Activated effector memory CD4-positive, alpha-beta T cell treated with anti-CD3 and anti-CD28 coated beads, Interleukin-2, amount 50 U/mL, for 16 hours (primary cell): ENCODE data around the gene GNLY.
A peak's percentile ranks its signal among the peaks of the same experiment; 100 is the strongest.
"Not testable (repeated sequence)": the region's sequence is repeated elsewhere in the genome, so short reads cannot be mapped to it uniquely, and the experiment has no call there.

Source experiments
- DNase-seq: peaks from one replicate; pipeline ENCODE4 v3.0.0-alpha.2; 2020

The GNLY gene

DNA sequence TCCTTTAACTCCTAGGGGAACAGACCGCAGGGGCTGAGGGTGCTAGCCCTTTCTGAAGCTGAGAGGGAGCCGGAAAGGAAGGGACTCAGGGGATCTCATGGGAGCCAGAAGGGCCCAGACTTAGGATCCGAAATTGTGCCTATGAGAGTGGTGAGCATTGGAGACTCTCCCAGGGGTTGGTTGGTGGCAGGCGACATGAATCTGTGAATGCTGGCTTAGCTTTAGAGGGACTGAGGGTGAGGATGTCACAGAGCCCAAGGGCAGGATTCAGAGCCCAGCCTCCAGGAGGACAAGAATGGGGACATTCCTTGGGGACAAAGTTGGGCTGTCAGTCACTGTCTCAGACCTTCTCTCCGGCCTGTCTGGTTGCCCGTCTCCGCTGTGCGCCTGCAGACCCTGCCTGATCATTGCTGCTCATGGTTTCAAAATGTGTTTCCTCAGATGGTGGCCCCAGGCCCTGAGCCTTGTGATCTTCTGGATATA is 17.5 kb downstream of the GNLY start:
- no peak for DNase-seq

DNA sequence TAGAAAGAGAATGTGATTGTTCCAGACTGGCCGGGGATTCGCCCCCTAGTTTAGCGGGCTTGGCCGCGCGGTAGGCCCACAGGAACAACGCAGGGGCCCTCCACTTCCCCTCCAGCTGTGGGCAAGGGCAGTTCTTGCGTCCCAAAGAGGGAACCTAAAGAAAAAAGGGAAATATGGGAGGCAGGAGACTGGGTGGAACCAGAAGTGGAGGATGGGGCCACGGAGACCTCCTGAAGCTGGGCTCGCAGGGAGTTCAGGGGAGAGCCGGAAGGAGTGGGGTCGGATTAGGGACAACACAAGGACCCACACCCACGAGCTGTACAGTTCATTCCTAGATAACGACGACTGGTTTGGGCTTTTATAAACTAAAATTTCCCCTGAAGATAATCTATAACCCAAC is 18.2 kb downstream of the GNLY start:
- DNase-seq, result no peak

DNA sequence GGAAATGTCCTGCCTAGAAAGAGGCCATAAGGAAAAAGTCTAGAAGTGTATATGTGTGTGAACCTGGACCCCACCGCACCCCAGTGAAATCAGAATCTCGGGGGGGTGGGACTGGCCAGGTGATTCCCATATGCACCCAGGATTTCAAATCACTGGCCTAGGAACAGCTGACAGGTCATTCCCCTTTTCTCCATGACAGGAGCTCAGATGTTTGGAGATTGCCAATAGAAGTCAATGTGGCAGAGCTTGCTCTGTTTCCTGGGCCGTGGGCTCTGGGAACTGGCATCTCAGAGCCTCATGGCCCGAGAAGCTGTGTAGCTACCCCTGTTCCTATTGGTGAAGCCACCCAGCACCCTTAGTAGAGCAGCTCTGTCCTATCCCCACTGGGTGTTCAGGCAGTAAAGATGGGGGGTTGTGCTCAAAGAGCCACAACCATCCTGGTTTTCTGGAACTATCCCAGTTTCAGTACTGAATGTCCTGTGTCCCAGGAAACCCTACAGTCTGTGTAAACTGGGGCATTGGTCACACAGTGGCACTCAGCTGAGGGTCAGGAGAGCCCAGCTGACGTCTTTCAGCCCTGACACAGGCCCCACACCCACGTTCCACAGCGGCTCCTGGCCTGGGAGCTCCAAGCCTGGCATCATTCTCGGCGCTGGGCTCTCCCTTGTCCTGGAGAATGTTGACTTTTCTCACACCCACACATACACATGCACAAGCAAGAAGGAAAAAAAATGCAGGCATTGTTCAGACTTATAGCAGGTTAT is 18.9 kb downstream of the GNLY start:
- DNase-seq, result no peak

DNA sequence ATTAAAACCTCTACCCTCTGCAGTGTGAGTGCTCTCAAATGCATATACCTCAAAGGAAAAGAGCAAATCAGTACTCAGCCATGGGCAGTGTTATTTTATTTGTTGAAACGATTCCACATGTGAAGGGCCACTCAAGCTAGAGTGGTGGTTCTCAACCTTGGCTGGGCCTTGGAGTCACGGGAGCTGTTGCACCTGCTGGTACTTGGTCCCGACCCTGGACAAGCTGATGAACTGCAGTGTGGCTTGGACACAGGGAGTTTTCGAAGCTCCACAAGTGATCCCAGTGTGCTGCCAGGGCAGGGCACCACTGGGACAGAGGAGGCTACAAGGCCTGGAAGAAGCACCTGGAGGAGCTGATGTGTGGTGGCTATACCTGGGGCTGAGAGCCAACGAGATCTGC is 19.7 kb downstream of the GNLY start:
- no peak for DNase-seq

DNA sequence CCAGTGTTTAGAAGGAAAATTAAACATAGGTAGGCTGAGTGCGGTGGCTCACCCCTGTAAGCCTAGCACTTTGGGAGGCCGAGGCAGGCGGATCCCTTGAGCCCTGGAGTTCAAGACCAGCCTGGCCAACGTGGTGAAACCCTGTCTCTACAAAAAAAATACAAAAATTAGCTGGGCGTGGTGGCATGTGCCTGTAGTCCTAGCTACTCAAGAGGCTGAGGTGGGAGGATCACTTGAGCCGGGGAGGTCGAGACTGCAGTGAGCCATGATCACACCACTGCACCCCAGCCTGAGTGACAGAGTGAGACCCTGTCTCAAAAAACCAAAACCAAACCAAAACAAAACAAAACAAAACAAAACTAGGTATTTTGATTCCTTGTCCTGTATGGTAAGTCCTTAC is 20.3 kb downstream of the GNLY start:
- DNase-seq, result not testable (repeated sequence)

DNA sequence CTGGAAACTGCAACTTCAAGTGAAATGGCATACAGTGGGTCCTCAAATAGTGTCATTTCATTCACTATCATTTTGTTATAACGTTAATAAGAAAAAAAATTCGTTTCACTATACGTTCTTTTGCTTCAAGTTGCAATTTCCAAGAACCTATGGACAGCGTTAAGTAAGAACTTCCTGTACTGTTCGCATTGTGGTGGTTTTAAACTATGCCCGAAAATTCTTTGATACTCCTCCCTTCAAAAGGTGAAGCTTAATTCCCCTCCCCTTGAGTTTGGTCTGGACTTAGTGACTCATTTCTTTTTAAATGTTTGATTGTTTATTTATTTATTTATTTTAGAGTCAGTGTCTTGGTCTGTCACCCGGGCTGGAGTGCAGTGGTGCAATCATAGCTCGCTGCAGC is 20.7 kb downstream of the GNLY start:
- DNase-seq, result no peak

DNA sequence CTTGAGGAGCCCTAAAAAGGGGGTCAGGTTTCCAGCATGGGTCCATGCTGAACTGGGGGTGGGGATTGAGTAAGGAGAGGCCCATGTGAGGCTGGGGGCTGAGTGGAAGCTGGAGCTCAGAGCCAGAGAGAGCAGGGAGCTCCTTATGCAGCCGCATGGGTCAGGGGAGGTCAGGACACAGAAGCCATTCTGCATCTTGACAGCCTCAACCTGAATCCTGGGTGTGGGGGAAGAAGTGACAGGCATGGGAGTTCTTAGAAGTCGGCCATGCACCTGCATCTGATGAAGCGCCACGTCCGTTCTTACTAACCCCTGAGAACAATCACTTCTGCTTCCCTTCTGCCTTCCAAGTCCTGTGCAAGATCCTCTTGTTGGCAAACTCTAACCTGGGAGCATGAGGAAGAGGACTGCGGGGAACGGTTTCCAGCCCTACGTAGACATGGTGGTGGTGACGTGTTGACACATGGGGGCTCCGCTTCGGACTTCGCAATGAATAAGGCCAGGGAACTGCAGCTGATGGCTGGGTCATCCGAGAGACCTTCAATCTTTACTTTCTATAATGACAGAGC is 22.3 kb downstream of the GNLY start:
- no peak for DNase-seq

DNA sequence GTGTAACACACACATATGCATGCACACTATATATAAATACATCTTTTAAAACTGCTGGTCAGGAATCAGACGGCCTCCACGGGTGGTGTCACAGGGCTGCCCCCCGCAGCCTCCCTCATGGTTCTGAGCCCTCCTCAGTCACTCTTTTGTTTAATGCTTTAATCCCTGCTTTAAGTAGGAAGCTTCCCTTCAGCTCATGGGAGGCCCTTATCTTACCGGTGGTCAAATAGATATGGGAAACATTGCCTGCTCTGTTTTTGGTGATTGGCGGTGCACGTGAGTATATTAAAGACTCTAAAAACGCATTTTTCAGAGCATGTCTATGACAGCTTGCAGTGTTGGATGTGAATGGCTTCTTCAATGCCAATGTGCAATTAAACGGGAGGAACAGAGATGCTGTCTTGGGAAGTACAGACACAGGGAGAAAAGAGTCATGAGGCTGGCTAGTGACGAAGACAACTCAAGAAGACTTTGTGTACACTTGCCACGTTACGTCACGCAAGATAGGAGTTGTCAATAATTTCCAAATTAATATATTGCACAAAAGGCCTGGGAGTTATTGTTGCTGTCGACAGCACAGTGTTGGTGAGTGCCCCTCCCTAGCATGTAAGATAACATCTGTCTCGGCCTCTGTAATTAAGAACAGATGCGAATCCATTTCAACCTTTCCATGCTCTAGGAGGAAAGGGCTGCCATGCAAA is 23.3 kb downstream of the GNLY start:
- DNase-seq, result no peak

DNA sequence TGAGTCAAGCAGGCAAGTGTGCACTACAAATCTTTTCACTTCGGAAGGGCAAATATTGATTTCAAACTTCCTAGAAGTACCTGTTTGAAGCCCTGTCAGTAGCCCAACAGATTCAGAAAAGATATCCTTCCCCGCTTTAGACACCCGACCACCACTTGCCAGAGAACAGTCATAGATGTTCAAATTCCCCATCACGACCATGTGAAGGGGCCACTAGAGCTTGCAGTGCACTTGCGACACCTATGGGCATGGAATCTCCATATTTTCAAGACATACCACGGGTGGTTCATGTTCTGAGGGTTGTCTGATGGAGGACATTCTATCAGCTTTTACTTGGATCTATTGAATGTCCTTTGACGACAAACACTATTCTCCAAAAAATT is 23.8 kb downstream of the GNLY start:
- no peak for DNase-seq

DNA sequence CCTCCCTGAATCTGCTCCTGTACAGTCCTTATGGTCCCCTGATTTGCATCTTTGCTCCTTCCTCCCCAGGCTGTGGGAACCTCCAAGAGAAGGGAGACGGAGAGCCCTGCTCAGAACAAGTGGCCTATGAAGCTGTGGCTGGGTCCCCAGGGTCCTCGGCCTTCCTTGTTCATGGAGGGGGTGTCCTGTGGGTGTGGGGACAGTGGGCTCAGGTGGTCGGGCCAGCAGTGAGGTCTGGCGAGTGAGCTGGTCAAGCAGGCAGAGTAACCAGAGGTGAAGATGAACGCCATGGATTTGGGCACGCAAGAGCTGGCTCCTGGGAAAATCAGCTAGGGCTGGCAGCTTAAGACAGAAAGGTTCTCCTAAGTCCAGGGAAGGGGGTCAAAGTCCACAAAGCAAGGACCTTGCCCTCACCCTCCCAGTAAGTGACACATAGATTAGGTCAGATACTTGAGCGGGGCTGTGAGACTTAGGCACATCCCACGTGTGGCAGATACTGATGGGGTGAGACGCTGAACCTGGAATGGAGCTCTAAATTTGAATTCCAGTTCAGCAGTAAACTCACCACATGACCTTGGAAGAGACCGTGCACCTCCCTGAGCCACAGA is 24.8 kb downstream of the GNLY start:
- no peak for DNase-seq

DNA sequence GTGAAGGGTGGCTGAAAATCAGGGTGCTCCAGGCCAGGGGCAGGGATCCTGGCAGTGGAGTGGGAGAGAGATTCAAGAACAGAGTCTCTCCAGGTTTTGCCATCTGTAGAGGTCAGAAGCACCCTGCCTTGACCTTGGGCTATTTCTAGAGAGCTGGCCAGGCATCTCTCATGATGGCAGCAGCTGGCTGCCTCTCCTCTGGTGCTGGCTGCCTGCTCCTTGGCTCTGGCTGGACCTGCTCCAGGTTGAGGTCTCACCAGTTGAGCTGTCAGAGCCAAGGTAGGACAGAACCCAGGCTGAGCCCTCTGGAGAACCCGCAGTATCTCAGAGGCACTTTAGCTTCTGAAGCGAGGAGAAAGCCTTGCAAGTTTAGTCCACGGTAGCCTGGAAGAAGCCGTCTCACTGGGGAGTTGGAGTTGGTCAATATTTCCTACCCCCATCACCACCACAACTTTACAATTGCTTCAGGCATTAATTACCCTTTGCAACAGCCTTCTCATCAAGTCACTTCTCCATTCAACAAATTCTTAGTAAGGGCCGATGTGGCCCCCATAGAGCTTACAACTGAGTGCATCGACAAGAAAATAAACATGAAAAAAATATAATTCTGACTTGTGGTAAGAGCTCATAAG is 25.6 kb downstream of the GNLY start:
- no peak for DNase-seq

DNA sequence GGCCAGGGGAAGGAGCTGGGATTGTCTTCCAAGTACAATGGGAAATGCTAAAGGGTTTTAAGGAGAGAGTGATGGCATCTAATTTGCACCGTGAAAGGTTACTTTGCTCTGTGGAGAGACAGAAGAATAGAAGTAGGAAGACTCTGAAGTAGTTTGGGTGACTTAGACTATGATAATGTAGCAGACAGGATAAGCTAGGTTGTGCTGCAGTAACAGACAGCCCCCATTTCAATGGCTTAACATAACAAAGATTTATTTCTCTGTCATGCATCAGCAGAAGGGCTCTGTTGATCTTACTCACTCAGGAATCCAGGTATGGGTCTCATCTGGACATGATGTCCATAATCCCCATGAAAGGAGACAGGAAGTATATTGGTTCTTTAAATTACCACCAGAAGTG is 26.4 kb downstream of the GNLY start:
- no peak for DNase-seq

DNA sequence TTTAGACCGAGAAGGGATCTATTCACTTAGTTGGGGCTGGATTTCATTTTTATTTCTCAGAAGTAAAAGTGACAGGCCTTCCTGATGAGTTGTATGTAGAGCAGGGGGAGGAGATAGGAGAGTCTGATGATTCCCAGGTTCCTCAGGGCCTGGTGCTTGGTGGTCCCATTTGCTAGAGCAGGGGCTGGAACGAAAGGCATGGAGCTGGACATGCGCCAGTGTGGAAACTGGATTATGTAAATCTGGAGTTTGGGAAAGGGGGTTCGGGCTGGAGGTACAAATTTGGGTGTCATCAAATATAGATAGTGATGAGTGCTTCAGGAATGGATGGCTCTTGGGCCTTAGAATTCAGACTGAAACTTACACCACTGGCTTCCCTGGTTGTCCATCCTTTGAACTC is 27.5 kb downstream of the GNLY start:
- no peak for DNase-seq

DNA sequence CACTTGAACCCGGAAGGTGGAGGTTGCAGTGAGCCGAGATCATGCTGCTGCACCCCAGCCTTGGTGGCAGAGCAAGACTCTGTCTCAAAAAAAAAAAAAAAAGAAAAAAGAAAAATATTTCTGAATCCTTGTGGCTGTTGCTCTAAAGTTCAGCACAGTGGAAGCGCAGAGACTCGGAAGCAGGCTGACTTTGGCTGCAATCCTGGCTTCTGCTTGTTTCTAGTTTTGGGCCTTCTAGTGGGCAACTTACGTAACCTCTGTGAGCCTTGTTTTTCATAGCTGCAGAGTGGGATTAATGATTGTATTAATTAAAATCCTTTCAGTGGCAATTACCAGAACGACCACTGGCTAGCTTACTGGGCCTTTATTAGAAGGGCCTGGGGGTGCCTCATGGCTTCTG is 28.4 kb downstream of the GNLY start:
- DNase-seq, result no peak

DNA sequence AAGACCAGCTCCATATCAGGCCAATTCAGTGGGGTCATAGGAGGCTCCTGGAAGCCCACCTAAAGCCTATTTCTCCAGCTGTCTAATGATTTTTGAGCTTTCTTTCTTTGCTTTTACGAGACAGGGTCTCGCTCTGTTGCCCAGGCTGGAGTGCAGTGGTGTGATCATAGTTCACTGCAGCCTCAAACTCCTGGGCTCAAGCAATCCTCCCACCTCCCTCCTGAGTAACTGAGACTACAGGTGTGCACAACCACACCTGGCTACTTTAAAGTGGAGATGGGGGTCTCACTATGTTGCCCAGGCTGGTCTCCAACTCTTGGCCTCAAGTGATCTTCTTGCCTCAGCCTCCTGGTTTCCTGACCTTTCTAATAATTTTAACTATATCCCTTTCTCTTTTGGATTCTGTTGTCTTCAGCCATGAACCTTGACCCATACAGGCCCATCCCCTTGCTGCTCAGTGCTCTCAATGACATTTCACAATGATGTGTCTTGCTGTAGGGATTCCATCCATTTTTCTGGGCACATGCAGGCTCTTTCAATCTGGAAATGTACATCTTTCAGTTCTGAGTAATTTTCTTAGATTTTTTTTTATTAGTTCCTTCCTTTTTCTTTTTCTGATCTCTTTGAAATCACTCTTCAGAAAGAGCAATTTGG is 29.7 kb downstream of the GNLY start:
- no peak for DNase-seq

DNA sequence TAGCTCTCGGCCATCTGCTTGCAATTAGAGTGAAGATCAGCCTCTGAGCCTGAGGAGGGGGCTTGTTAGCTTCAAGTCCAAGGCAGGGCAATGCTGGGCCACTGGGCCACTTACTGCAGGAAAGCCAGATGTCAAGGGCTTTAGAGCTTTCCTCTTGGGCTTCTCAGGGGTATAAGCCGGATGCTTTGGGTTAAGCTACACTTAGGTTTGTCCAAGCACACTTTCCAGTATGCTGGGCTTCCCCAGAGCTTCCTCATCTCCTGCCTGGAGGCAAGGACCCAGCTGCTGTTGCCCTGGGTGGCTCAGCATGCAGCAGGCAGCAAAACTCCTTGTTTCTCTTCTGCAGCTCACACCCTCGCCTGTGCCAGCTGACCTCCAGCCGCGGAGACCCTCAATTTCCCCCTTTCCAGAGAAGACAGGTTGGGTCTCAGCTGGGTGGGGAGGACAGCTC is 30.6 kb downstream of the GNLY start:
- DNase-seq, result no peak

DNA sequence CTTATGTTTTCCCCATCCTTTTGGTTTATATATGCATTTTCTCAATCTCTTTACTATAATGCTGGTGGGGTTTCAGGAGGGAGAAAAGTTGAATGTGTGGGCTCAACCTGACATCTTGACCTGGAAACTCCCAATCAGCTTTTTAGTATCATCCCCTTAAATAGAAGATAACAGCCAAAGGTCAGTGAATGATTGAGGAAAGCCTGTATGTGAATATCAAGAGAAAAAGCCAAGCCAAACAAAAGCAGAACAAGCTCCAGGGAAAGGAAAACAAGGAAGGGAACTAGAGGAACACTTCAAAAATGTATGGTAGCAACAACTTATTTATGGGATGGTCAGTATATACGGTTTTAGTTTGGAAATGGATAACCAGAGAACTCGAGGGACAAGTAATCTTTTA is 31.3 kb downstream of the GNLY start:
- no peak for DNase-seq

DNA sequence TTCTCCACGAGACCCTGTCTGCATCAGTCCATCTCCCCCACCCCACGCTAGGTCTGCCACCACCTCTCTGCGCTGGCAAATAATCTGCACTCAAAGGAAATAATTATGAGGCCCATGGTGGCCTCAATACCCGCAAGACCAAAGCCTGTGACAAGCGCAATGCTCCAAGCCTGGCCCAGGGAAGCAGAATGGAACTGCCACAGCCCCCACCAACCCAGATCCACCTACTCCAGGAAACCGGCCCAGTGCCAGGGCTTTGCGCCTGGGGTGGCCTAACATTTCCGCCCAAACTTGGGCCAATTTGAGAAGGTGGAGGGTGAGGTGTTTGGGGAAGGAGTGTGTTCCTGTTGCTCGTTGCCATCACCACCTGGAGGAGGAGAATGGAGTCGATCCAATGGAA is 33.6 kb downstream of the GNLY start:
- no peak for DNase-seq

DNA sequence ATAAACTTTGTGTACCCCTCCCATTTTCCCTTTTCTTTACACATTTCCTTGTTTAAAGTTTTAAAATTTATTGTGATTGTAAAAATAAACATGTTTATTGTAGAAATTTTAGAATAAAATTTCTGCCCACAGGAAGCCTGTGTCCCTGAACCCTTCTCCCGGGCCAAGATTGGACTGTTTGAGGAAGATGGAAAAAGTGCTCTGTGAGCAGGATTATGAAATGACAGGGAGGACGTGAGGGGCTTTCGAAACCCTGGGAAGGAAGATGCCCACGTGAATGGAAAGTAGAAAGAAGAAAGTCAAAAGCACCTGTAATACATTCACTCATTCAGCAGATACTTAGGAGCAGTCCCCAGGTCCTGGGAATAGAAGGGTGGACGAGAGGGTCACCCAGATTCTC is 34.2 kb downstream of the GNLY start:
- DNase-seq, result no peak

DNA sequence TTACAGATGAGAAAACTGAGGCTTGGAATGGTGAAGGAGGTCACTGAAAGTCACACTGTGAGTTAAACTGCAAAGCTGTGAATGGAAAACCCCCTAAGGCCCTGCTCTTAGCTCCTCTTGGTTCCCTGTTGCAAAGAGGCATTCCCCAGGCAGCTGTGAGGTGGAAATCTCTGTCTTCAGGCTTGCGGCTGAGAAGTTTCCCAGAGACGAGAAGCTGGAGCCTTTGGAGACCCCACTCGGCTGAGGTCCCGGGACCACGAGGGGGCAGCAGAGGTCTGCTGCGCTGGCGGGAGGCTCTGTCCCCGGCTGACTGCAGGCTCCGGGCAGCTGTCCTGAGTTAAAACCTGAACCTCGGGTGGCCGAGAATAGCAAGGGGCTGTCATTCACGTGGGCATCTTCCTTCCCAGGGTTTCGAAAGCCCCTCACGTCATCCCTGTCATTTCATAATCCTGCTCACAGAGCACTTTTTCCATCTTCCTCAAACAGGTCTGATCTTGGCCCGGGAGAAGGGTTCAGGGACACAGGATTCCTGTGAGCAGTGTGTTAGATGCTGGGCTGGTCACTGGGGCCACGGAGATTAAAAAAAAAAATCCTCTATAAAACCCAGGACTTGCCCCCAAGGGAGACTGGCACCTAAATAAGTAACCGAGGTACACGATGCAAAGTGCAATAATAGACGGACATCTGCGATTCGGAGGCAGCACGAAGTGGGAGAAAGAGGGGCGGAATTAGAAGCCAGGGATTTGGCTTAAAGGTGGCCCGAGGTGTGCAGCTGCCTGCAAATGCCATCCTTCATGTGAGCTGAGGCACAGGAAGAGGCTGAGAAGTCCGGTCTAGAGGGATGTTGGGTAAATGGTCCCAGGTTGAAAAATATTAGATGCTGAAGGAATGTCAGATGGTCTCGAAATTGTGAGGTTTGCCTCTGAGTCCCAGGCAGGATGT is 35.0 kb downstream of the GNLY start:
- DNase-seq, result peak; percentile 88

DNA sequence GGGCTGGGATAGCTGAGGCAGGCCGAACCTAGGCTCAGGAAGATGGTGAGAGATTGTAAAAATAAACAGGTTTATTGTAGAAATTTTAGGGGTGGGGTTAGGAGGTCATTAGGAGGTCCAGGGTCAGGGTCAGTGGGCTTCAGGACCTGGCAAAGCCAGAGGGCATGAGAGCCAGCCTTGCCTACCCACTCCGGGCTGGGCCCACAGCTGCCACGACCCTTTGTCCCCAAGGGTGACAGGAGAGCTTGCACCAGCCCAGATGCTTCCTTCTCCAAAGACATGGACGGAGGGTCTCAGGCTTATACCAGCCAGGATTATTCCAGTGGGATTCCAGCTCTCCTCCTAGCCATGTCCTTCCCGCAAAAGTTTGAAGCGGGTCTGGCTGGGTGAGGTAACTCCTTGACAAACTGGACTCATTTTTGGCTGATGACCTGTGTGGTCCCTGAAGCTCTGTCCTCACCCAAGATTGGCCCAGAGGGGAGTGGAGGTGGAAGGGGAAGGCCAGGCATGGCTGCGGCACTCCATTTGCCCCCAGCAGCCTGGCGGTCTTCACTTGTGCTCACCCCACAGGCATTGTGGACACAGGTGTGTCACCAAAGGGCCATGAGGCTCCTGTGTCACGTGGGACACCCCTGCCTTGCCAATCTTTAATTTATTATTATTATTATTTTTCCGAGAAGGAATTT is 35.8 kb downstream of the GNLY start:
- no peak for DNase-seq
